CD4-positive, alpha-beta T cell treated with Interleukin-15 for 4 hours (primary cell): ENCODE results near the gene RGL1.
A peak's percentile ranks its signal among the peaks of the same experiment; 100 is the strongest.

Experiments
- DNase-seq: peaks from one replicate; pipeline ENCODE4 v3.0.0-alpha.2; 2020; ENCODE audit warnings: low spot score

The RGL1 gene

DNA sequence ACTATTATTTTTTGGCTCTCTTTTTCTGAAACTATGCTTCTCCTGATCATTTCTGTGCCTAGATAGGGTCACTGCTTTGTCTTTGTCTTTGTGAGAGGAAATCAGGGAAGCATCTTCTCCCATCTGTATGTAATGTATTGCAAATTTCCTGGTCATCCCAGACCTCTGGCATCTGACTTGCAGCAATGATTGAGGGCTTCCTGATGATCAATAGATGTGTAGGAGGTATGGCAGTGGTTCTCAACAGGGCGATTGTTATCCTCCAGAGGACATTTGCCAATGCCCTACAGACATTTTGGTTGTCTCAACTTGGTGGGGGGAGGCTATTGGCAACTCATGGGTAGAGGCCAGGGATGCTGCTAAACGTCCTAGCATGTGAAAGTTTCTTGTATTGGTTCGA lies 64.7 kb downstream of the RGL1 start:
- DNase-seq, result no peak

GRCh38 chr1:183870351-183871077 lies 65.6 kb downstream of the RGL1 start:
- no peak for DNase-seq

GRCh38 chr1:183871142-183871541 lies 66.2 kb downstream of the RGL1 start:
- no peak for DNase-seq

DNA sequence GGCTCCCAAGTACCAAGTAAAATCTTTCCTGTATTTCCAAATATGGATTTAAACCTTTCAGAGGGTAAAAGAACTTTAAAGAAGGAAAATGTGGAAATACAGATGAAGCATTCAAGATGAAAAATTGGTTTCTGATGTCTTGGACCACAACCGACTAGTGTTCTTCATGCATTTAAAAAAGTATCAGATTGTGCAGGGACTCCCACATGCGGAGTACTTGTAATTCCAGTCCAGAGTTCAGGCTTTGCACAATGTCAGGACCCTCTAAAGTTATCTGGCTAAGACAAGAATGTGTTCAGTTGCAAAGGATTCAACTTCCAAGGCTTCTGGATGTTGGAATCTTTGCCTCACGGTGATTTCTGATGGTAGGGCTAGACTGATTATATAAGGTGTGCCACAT lies 66.7 kb downstream of the RGL1 start:
- DNase-seq, result no peak

- no peak for DNase-seq
These were observed 67.5 kb downstream of the RGL1 start for GRCh38 chr1:183872403-183872802.

DNA sequence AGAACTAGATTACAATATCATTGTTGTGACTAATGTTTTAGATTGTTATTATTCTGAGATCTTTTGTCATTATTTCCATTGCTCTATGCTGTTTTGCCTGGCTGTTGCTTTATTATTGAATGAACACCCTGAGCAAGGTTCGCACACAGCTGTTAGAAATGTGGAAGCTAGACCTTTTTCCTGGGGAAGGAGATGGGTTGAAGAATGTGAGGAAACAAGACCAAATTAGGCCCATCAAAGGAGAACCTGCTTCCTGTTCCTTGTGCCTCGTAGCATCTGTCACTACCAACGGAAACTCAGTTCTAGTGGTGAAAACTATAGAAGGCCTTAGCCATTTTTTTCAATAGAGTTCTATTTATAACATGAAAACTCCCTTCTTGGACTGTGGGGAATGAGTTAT lies 68.7 kb downstream of the RGL1 start:
- no peak for DNase-seq

GRCh38 chr1:183876309-183876708 lies 71.4 kb downstream of the RGL1 start:
- DNase-seq, result no peak

DNA sequence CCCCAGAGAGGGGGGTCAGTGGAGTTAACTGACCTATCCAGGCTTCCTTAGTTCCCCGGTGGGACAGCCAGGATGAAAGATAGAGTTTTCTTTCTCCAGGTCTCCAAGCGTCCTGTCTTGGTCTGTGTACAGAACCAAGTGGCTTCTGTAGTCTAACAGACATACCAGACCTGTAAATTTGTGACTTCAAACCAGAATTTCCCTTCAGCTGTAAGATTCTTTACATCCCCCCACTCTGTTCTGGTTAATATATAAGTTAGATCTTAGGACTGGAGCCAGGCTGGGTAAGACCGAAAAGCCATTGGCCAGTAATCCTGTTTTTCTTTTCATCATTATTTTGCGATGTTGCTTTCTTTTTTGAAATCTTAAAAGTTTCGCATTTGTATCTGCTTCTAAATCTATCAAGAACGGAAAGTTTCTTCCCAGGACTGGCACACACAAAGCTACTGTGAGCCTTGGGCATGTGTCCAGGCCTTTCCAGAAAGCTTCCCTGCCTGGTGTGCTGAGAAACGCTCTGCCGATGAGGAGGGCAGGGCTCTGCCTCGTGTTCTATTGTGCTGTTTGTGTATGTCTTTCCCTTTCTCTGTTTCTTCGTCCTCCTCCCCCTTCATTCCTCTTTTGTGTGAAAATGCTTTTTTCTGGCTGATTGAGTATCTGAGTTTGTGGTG lies 72.3 kb downstream of the RGL1 start:
- no peak for DNase-seq

- DNase-seq, result no peak
These were observed 74.6 kb downstream of the RGL1 start for GRCh38 chr1:183879494-183879893.

- no peak for DNase-seq
These were observed 75.0 kb downstream of the RGL1 start for GRCh38 chr1:183879966-183880365.

DNA sequence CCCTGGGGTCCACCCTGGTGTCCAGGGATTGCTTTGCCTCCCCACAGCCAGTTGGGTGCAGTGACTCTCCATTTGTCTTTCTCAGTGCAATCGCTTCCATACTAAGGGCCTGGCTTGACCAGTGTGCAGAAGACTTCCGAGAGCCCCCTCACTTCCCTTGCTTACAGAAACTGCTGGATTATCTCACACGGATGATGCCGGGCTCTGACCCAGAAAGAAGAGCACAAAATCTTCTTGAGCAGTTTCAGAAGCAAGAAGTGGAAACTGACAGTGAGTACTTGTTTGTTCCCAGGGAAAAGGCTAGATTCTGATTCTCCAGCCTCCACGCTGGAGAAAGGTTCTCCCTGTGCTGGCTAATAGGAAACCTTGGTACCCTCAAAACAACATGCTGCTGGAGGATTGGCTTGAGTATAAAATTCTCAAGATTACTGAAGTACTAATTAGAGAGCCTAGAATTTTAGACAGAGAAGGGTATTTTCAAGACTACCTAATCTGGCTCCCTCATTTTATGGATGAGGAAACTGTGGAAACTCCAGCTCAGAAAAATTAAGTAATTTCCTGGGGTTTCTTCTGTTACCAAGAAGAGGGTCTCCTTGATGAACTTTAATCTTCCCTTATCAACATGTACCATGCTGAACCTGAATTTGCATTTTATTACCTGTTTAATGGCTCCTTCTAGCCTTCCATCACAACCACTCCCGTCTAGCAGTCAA lies 75.8 kb downstream of the RGL1 start:
- DNase-seq, result no peak

GRCh38 chr1:183881387-183882131 lies 76.6 kb downstream of the RGL1 start:
- DNase-seq, result no peak

GRCh38 chr1:183882335-183883167 lies 77.6 kb downstream of the RGL1 start:
- DNase-seq, result no peak

- no peak for DNase-seq
These were observed 78.7 kb downstream of the RGL1 start for GRCh38 chr1:183883623-183884022.

- DNase-seq, result no peak
These were observed 79.6 kb downstream of the RGL1 start for GRCh38 chr1:183884526-183884925.

- DNase-seq, result no peak
These were observed 80.3 kb downstream of the RGL1 start for GRCh38 chr1:183885142-183885735.

- DNase-seq, result no peak
These were observed 81.3 kb downstream of the RGL1 start for GRCh38 chr1:183886083-183886828.

DNA sequence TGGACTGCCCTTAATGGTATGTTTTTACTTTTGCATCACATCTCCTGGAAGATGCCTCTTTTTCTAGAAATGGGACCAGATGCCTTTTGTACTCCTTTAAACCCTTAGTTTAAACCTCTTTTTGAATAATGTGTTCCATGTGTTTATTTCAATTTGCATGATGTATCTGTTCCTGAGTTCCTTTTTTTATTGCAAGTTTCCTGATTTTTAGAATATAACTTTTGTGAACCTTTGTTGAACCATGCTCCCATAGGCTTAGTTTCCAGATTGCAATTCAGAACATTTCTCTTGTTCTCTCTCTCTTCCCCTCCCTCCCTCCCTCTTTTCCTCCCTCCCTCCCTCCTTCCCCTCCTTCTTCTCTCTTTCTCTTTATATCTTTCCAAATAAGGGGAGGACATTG lies 81.9 kb downstream of the RGL1 start:
- no peak for DNase-seq

DNA sequence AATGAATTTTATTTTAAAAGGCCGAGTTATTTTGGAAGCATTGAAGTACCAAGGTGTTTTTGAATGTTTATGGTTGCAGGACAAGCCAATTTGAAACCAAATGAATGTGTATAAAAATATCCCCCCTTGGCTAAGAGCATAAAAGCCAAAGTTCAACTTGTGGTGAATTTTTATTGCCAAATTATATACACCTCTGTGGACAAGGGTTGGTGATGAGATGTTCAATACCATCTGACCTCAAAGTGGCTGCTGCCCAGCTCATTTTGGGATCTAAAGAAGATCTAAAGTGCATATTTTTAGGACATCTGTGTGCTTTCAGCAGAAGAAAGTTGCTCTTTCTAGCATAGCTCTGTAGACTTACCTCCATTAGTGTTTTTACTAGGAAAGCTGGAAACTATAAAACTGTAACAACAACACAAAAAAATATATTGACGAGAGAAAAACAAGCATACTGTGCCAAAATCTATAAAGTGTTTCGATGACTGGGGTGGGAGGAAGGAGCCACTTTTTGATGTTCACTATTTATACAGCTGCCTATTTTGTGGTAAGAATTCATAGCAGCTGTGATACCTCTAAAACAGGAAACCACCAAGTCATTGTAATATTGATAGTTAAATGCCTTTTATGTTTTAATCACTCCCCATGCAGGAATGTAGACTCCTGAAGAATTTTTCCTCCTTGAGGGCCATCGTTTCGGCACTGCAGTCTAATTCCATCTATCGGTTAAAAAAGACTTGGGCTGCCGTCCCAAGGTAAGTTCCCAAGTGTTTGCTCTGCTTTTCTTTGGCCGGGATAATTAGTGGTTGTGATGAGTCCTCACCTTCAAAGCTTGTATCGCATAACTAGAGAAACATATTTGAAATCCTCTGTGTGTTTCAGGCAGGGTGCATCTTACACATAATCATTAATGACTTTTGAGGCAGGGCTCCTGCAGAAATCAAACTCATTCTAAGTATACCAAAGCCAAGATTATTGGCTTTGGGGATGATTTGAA lies 83.2 kb downstream of the RGL1 start:
- DNase-seq, result peak; percentile 10
